ENCODE data around the gene PRMT6.
"Not testable (repeated sequence)": the region's sequence is repeated elsewhere in the genome, so short reads cannot be mapped to it uniquely, and the experiment has no call there.

Gene PRMT6

DNA sequence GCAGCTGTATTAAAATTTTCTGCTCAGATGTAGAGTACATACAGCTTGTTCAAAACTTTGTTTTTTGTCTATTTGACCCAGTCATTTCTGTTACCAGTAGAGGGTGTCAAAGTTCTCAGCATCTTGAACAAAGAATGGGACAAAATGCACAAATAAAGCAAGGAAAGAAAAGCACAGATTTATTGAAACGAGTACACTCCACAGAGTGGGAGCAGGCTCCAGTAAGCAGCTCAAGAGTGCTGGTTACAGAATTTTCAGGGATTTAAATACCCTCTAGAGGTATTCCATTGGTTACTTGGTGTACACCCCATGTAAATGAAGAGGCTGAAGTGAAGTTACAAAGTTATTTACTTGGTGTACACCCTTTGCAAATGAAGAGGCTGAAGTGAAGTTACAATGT is 8.9 kb upstream of the PRMT6 start:
- DNase-seq (ENCODE audit: low read depth), result peak; percentile 5
- TF ChIP-seq, protein P1, sequence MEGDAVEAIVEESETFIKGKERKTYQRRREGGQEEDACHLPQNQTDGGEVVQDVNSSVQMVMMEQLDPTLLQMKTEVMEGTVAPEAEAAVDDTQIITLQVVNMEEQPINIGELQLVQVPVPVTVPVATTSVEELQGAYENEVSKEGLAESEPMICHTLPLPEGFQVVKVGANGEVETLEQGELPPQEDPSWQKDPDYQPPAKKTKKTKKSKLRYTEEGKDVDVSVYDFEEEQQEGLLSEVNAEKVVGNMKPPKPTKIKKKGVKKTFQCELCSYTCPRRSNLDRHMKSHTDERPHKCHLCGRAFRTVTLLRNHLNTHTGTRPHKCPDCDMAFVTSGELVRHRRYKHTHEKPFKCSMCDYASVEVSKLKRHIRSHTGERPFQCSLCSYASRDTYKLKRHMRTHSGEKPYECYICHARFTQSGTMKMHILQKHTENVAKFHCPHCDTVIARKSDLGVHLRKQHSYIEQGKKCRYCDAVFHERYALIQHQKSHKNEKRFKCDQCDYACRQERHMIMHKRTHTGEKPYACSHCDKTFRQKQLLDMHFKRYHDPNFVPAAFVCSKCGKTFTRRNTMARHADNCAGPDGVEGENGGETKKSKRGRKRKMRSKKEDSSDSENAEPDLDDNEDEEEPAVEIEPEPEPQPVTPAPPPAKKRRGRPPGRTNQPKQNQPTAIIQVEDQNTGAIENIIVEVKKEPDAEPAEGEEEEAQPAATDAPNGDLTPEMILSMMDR (IDR thresholded peaks at IDR 0.05; ENCODE audit: insufficient read depth, low read depth, low read length, missing control alignments), result no peak
- H3K4me3 ChIP-seq (ENCODE audit: low read length), result no peak overlapping the region

DNA sequence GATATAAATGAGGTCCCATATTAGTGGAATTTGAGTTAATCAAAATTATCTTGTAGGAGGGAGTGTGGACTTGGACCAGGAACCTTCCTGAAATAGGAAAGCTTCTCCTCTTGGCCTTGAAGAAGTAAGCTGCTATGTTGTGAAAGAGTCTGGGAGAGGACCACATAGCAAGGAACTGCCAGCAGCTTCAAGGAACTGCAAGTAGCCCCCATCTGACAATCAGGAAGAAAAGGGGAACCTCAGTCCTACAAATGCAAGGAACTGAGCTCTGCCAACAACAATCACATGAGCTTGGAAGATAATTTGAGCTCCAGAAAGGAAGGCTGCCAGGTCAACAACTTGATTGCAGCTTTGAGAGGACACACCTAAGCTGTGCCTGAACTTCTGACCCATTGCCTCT is 8.2 kb upstream of the PRMT6 start:
- no peak for DNase-seq (ENCODE audit: low read depth)
- no peak overlapping the region for H3K4me3 ChIP-seq (ENCODE audit: low read length)
- TF ChIP-seq, protein P1 (IDR thresholded peaks at IDR 0.05; ENCODE audit: insufficient read depth, low read depth, low read length, missing control alignments), result no peak

DNA sequence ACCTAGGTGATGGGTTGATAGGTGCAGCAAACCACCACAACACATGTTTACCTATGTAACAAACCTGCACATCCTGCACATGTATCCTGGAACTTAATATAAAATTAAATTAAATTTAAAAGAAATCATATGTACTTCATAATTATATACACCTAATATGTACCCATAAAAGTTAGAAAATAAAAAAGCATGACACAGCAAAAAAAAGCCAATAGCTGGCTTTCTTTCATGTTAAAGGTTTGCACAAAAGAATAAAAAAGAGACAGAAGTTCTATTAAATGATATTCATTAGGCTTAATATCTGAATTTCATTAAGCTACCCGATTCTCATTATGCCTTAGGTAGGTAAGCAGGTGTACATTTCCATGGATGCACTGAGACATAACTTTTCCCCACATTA is 5.2 kb upstream of the PRMT6 start:
- TF ChIP-seq, protein P1 (IDR thresholded peaks at IDR 0.05; ENCODE audit: insufficient read depth, low read depth, low read length, missing control alignments), result no peak
- H3K4me3 ChIP-seq (ENCODE audit: low read length), result no peak overlapping the region
- no peak for DNase-seq (ENCODE audit: low read depth)

DNA sequence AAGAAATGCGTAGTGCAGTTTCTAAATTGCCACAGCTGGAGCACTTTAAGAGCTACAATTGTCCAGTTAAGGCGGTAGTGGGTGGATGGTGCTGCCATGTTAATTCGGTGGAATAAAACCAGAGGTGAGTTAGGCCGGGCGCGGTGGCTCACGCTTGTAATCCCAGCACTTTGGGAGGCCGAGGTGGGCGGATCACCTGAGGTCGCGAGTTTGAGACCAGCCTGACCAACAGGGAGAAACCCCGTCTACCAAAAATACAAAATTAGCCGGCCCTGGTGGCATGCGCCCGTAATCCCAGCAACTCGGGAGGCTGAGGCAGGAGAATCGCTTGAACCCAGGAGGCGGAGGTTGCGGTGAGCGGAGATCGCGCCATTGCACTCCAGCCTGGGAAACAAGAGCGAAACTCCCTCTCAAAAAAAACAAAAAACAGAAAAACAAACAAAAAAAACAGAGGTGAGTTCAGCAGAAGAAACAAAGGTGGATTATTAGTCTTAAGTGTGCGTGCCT is 502 bp upstream of the PRMT6 start:
- DNase-seq (ENCODE audit: low read depth), result not testable (repeated sequence)

DNA sequence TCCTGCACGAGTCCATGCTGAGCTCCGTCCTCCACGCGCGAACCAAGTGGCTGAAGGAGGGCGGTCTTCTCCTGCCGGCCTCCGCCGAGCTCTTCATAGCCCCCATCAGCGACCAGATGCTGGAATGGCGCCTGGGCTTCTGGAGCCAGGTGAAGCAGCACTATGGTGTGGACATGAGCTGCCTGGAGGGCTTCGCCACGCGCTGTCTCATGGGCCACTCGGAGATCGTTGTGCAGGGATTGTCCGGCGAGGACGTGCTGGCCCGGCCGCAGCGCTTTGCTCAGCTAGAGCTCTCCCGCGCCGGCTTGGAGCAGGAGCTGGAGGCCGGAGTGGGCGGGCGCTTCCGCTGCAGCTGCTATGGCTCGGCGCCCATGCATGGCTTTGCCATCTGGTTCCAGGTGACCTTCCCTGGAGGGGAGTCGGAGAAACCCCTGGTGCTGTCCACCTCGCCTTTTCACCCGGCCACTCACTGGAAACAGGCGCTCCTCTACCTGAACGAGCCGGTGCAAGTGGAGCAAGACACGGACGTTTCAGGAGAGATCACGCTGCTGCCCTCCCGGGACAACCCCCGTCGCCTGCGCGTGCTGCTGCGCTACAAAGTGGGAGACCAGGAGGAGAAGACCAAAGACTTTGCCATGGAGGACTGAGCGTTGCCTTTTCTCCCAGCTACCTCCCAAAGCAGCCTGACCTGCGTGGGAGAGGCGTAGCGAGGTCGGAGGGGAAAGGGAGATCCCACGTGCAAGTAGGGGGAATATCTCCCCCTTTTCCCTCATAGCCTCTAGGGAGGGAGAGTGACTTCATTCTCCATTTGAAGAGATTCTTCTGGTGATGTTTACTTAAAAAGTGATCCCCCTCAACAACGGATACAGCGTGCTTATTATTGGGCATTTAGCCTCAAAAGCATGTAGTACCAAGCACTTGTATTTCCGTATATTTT is 991 bp downstream of the PRMT6 start:
- TF ChIP-seq, protein P1 (IDR thresholded peaks at IDR 0.05; ENCODE audit: insufficient read depth, low read depth, low read length, missing control alignments), result no peak
- DNase-seq (ENCODE audit: low read depth), result peak; percentile 57
- peak overlapping the region; percentile 87 for H3K4me3 ChIP-seq (ENCODE audit: low read length)

More for the DNA sequence above, 502 bp upstream of the PRMT6 start:
- peak overlapping the region; percentile 87 for H3K4me3 ChIP-seq (ENCODE audit: low read length)

DNA sequence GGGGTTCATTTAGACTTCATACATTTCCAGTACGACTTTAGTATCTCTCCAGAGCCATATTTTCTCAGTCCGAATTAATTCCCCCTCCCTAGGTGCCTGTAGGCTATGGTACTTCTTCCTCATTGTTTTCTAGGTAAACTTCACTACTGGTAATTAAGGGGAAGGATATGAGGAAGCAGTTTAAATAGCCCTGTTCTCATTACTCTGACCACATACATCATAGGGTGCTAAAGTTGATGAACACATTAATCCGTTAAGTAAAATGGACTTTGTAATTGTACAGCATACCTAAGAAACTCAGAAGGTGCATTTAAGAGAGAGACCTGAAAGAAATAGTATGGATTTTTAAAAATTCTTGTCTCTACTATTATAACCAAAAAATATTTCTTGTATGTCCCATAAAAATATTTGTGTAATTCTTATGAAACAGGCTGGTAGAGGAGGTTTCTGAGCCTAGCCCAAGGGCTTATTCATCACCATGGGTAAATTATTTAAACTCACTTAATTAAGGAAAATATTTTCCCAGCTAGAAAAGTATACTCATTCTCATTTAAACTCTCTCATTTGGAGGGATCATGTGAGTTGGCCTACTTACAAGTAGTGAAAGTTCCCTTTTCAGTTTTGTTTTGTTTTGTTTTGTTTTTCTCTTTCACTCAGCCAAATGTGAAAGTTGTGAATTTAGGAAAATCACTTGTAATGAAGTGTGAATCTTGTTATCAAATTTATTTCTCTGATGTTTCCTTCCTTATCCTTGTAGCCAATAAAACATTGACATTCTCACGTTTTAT is 2.0 kb downstream of the PRMT6 start:
- peak overlapping the region; percentile 87 for H3K4me3 ChIP-seq (ENCODE audit: low read length)
- no peak for DNase-seq (ENCODE audit: low read depth)
- TF ChIP-seq, protein P1 (IDR thresholded peaks at IDR 0.05; ENCODE audit: insufficient read depth, low read depth, low read length, missing control alignments), result no peak

DNA sequence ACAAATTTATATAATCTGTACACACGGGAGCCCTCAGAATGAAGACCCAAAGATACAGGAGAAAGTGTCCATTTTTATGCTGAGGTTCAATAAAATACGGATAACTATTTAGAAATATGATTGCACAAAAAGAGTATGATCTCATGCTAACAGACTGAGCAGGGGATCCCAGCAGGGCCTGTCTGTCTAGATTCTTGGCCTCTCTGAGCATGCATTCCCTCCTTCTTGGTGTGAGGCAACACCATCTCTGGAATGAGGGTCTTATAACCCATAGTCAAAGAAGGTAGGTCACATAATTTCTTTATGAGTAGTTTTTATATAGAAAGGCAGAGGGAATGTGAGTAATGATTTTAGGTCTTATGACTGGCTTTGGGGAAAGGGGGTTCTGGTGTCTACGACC is 5.4 kb downstream of the PRMT6 start:
- TF ChIP-seq, protein P1 (IDR thresholded peaks at IDR 0.05; ENCODE audit: insufficient read depth, low read depth, low read length, missing control alignments), result no peak
- DNase-seq (ENCODE audit: low read depth), result peak; percentile 17
- no peak overlapping the region for H3K4me3 ChIP-seq (ENCODE audit: low read length)

All from epithelial cell of esophagus (primary cell).